SK-MEL-5 (cell line): ENCODE data around the gene ASF1B. TPM values are rescaled to one million over a fixed set of nuclear protein-coding genes. Genes with fewer than 3 reads are reported as not detected.

Experiments used
- DNase-seq: peaks from one replicate; pipeline ENCODE4 v3.0.0-alpha.2; 2016; ENCODE audit warnings: low read depth, low spot score
- in situ Hi-C: cut with HindIII; loops from 2 replicates; pipeline ENCODE4 v1.10.0; 2016; ENCODE audit warnings: low sequenced_read_pairs, high pct_unique_total_duplicates, low pct_unique_long_range_greater_than_20kb
- total RNA-seq: library from RNA; depleted of rRNA; stranded (reverse); fragments of >200 nt; shearing (Covaris generic); gene quantifications from 2 replicates; pipeline ENCODE4 v1.2.3, GENCODE V29; 2014

Gene ASF1B
- total RNA-seq, 1 experiment from 2014 or later, result 16.6 TPM

DNA sequence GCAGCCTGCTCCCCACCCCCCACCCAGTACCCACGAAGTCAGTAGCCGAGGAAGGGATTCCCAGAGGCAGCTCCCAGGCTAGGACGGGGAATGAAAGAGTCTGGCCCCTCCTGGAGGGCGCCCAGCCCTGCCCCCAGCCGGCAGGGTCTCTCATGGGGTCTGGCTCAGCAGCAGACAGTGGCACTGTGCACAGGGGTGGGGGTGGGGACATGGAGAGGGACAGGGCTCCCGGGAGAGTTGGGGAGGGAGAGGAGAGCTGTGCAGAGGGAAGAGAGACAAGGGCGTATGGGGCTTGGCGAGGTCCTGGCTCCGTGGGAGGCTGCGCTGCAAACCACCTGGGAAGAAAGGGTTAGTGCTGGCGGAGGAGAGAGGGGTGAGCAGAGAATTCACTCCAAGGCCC is 27.7 kb upstream of the ASF1B start:
- in situ Hi-C loops, result no loop called here

DNA sequence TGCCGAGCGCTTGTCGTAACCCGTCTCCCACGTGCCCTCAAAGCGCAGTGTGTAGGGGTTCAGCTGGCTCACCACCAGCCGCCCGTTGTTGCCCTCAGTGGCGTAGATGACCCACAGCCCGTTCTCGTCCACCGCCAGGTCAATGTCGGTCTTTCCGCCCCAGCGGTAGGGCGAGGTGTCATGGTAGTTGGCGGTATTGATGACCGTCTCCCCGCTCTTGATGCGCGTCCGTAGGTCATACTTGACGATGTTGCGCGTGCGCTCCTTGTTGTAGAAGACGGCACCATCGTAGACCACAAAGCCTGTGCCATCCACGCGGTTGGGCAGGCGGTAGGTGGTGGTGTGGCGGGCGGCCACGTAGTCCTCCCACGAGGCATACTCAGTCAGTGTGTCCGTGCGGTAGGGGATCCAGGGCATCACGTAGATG is 26.5 kb upstream of the ASF1B start:
- in situ Hi-C loops, result no loop called here
- no peak for DNase-seq

More for the DNA sequence above, 27.7 kb upstream of the ASF1B start:
- DNase-seq, result no peak

GRCh38 chr19:14161305-14161704 is 24.9 kb upstream of the ASF1B start:
- in situ Hi-C loops, result no loop called here
- DNase-seq, result no peak

DNA sequence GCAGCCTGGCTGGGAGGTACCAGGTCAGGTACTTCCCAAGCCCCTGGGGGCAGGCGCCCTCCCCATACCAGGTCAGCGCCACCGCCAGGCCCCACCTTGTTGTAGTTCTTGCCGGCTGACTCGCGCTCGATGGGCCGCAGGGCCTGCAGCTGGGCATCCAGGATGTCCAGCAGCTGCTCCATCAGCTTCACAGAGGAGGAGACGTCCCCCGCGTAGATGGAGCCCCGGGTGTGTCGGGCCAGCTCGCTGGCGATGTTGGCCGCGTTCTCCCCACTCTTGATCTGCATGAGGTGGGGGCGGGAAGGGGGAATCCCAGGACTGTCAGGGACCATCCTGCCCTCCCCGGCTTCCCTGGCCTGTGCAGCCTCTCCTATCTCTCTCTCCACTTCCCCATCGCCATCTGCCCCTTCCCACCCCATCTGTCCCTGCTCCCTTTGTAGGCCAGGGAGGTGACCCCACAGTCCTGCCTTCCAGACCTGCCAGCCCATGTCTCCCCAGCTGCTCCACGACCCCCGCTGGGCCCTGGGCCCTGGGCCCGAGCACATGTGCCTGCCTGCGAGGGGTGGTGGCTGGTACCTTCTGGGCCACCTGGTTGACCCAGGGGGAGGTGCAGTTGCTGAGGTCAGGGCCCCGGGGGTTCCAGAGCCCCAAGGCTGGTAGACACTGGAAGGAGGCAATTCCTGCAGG is 23.8 kb upstream of the ASF1B start:
- no peak for DNase-seq
- in situ Hi-C loops, result no loop called here

GRCh38 chr19:14159059-14159458 is 22.7 kb upstream of the ASF1B start:
- DNase-seq, result no peak

DNA sequence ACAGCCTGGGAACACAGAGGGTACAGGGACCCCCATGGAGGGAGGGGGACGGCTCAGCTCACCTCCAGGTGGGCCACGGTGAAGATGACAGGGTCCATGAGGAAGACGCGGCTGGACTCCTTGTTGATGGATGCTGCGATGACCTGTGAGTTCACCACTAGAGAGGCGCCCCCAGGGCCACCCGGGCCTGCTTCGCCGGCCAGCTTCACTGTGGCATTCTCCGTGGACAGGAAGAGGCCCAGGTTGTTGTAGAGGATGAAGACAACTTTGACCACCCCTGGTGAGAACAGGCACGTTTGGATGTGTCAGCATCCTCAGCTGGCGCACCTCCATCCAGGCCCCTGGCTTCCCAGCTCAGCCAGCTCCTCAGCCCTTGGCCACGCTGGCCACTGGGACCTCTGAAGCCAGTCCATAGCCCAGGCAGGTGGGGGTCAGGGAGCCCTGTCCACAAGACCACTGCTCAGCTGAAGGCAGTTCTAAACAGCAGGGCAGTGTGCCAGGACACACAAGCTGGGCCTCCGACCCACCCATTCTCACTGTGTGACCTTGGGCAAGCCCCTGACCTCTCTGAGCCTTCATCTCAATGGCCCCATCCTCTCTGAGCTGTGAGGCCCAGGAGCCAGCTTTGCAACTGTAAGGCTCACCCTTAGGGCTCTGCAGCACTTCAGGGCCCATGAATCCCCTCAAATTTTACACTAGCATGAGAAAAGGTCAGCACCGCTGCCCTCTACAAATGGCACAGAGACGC is 22.1 kb upstream of the ASF1B start:
- DNase-seq, result no peak
- in situ Hi-C loops, result no loop called here

More at GRCh38 chr19:14159059-14159458, 22.7 kb upstream of the ASF1B start:
- in situ Hi-C loops, result no loop called here

GRCh38 chr19:14156971-14157717 is 20.8 kb upstream of the ASF1B start:
- in situ Hi-C loops, result no loop called here
- no peak for DNase-seq

DNA sequence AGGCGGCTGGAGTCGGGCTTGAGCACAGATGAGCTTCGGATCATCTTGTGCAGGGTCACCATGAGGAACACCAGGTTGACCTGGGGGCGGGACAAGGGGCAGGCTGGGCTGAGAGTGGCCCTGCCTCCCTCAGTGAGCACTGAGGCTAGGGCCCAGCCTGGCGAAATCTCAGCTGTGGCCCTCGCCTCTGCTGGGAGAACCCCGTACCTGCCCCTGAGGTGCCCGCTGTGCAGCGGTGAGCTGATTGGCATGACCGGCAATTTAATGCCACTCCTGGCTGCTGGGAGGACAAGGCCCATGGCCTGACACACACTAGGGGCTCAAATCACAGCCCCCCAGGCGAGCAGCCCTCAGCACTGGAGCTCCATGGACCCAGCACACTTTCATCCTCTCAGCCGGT is 19.7 kb upstream of the ASF1B start:
- in situ Hi-C loops, result no loop called here
- DNase-seq, result no peak

GRCh38 chr19:14155371-14155770 is 19.0 kb upstream of the ASF1B start:
- in situ Hi-C loops, result no loop called here
- no peak for DNase-seq

GRCh38 chr19:14152713-14153112 is 16.3 kb upstream of the ASF1B start:
- in situ Hi-C loops, result no loop called here

DNA sequence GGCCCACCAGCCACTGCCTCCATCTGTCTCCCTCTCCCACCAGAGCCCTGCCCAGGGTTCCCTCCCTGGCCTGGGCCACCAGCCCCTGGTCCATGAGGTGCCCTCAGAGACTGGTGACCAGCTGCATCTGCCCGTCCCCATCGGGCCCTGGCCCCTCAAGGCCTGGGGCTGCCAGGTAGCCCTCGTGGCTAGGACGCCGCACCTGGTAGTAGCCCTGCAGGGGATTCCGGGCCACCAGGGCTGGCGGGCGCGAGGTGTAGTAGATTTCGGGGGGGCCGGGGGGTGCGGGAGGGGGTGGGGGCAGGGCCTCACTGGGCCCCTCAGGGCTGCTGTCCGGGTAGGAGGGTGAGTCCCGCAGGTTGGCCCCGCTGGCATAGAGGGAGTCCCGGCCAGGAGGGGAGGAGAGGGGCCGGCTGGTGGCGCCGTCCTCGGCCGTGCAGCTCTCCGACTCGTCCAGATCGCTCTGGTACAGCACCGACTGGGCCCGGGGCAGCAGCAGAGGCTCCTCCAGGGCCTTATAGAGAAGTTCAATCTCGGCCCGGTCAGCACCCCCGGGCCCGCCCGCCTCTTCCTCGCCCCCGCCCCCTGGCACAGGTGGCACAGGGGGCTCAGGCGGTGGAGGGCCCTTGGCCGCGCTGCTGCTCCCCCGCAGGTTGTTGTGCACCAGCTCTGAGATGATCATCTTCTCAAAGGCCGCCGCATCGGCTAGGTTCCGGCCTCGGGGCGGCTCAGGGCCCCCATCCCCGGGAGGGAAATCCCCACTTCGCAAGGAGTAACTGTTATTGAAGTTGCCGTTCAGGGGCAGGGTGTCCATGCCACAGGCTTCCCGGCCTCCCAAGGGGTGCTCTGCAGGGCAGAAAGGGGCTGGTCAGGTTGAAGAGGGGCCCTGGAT is 14.6 kb upstream of the ASF1B start:
- DNase-seq, result no peak
- in situ Hi-C loops, result no loop called here

More at GRCh38 chr19:14152713-14153112, 16.3 kb upstream of the ASF1B start:
- DNase-seq, result no peak

DNA sequence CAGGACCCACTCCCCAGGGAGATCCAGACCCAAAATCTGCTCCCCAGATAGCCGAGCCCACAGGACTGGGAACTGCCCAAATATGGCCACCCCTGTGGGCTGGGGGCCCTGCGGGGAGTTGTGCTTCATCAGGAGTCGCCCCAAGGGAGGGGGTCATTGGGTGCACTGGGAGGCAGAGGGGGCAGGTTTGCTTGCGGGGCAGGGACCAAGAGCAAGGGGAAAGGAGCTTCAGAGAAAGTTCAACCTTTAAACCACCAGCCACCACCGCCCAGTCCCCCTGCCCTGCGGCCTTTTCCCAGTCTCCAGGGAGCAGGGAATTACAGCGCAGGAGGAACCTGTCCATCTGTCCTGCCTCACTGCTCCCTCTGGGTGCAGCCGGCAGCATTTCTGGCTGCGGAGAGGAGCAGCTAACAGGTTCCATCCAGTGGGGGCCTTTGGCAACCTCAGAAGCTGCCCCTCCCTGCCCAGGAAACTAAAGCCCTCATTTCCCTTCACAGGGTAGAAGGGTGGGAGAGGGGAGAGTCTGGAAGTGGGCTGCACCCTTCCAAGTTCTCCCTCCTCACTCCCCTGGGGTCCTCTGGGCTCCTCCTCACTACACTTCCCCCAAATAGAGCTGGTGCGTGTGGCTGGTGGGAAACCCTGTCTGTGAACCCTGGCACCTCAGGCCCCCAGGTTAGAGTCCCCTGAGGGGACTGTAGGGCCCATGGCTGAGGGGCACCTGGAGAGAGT is 13.8 kb upstream of the ASF1B start:
- DNase-seq, result no peak
- in situ Hi-C loops, result no loop called here

- DNase-seq, result no peak
- in situ Hi-C loops, result no loop called here
Measured at GRCh38 chr19:14149509-14149994, 13.2 kb upstream of the ASF1B start.

GRCh38 chr19:14148751-14149410 is 12.5 kb upstream of the ASF1B start:
- no peak for DNase-seq
- in situ Hi-C loops, result no loop called here

GRCh38 chr19:14147797-14148605 is 11.6 kb upstream of the ASF1B start:
- in situ Hi-C loops, result no loop called here
- peak; percentile 49 for DNase-seq

- DNase-seq, result no peak
- in situ Hi-C loops, result no loop called here
Measured at GRCh38 chr19:14146789-14147216, 10.4 kb upstream of the ASF1B start.
